HG03432 (cell line): ENCODE data around the gene SOBP.
"Not testable (repeated sequence)": the region's sequence is repeated elsewhere in the genome, so short reads cannot be mapped to it uniquely, and the experiment has no call there.

Experiments used
- ATAC-seq: cut with Tn5 transposase; IDR thresholded peaks from one replicate; pipeline ENCODE4 v1.9.1; 2021; ENCODE audit warnings: mild to moderate bottlenecking, moderate library complexity; ENCODE audit not compliant: unreplicated experiment

Gene SOBP

DNA sequence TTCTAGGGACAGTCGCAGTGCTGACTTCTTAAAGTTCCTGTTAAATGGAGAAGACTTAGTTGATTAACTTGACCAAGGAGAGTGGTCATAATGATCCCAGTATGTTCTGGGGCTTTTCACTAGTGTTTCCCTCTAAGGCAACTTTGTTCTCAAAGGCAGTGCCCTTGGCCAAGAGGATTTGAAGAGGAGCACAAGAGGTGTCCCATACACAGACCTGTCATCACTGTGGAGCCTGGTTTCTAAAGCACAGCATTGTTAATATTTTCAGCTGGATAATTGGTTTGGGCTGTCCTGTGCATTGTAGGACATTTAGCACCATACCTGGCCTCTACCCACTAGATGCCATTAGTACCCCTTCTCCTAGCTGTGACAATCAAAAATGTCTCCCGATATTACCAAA is 30.8 kb downstream of the SOBP start:
- ATAC-seq: not testable (repeated sequence)

DNA sequence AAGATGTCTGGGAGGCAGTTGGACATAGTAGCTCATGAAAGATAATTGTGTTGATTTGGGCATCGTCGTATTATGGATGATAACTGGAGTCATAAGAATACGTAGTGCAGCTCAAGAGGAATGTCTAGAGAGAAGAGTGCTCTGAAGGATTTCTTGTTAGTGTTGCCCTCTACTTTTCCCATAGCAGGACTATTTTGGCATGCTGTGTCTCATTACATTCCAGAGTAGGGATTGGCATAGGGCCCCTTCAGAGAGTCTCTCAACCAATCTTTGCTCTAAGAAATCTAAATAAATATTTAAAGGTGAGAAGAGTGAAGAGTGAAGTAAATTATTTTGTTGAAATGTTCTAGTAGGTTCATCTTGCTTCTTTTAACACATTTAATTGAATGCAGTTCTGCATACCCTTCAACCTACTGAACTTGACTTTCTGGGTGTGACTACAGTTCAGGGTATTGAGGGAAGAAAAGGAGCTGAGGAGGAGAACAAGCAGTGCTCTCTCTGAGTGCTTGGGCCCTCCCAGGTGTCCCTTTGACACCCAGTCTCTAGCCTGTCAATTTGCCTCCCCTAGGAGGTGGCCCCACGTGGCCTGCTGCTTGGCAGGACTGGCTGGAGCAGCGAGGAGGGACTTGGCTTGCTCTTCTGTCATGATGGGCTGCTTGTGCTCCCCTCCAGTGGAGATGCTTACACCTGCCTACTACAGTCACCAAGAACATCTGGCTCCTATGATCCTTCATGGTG is 33.3 kb downstream of the SOBP start:
- no peak for ATAC-seq

DNA sequence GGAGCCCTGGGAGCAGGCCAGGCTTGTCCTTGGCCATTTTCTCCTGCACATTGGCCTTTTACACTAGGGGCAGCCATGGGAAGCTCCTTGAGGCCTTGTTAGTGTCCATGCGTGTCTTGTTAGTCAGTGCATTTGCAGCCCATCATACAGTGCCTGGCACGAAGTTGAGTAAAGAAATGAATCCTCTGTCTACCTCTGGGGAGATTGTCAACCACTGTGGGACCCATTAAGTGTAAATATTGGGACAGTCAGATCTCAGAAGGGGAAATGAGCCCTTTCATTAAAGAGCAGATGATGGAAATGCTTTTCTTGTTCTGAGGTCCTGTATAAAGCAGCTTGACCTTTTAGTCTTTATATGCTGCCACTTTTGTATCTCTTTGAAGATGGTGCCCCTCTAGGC is 33.9 kb downstream of the SOBP start:
- no peak for ATAC-seq

DNA sequence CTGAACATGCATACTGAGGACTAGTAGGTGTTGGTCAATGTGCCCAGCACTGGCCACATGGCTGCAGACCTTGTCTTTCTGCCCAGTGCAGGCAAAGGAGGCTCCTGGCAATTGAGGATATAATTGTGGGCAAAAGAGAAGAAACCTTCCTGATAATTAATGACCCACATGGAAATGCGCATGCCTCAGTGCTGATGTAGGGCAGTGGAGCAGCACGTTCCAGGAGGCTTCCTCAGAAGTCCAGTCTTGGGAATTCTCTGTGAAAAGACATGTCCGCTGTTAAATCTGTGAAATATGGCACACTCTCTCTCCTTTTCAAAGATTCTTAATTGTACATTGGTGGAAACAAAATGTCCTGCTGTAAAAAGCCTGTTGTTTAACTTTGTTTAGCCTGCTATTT is 34.7 kb downstream of the SOBP start:
- ATAC-seq: no peak

DNA sequence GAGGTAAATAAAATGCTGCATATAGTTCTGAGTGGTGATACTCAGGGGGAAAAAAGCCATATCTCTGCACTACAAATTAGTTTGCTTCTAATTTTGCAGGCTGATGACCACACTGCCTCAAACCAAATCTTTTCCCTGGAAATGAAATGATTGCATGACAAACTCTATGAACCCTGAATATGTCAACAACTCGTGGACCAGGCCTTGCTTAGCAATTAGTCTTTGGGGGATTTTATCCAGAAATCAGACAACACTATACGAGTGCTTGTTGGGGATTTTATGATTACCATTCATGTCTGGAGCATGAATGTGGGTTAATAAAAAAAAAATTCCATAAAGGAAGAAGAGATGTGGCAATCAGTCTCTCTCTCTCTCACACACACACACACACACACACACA is 42.0 kb downstream of the SOBP start:
- ATAC-seq: no peak

DNA sequence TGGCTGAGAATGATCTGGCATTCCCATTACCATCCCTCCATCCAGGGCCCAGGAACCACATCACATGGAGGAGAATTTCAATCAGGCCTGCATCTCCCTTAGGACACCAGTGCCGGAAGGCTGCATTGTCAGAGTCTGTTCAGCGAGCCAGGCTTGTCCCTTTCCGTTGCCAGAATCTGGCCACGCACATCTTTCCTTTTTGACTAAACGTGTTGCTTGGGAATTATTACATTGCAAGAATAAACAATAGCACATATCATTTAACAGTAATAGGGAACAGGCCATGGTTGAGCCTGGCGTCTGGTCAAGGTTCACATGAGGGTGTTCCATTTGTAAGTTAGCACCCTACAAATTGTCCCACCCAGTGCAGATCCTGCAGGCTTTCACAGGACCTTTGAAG is 42.8 kb downstream of the SOBP start:
- ATAC-seq: no peak

DNA sequence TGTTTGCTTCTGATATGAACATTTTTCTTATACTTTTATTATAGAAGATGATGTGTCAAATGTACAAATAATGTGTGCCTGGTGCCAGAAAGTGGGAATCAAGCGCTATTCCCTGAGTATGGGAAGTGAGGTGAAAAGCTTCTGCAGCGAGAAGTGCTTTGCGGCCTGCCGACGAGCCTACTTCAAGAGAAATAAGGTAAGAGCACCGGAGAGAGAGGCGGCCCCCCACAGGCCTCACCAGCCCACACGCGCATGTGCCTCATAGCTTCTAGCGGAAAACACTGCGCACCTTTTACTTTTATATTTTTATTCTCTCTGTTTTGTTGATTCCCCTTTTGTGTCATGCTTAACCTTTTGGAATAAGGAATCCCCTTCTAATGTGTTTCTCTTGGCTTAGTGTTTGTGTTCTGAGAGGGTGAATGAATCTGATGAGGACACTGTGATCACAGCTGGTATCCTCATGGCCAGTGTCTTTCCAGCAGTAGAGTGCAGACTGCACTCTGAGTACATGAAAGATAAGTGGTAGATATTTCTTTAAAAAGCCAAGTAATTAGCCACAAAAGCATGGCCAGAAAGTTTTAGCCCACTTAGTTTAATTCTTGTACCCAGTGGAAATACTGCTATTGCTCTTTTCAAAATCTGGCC is 43.6 kb downstream of the SOBP start:
- no peak for ATAC-seq

DNA sequence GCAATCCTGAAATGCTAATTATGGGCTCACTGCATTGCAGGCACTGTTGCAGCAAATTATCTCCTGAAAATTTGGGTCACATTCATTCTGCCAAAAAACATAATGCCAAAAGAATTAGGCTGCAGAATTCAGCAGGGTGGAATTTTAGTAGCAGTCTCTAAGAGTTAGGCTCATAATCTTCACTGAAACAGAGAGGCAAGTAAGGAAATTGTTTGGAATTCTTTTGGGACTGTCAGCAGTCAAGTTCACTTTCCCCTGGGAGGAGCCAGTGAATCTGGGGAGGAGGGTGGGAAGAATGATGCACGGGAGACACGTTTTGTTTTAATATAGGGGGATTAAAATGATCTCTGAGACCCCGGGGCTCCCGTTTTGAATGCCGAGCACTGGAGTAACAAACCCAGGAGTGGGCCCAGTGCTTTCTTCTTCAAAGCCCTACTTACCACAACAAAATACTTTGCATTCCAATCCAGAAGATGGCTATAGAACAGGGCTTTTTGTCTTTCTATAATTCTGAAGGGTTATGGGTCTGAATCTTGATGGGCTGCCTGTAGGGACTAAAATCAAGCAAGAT is 44.7 kb downstream of the SOBP start:
- ATAC-seq: no peak

DNA sequence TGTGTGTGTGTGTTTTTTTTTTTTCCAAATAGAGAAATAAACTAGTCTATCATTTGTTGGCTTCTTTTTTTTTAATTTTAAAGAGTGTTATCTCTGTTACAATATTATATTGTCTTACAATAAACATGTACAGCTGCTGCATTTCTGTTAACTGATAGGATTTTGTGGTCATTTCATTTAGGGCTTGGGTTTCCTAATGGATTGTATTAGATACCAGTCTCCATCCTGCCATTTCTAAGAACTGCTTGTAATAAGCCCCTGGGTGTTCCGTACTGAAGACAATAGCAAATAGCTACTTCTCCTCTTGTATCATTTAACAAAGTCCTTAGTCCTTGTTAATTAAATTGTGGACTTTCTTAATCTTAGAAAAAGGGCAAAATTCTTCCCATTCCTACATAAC is 45.7 kb downstream of the SOBP start:
- ATAC-seq: no peak

DNA sequence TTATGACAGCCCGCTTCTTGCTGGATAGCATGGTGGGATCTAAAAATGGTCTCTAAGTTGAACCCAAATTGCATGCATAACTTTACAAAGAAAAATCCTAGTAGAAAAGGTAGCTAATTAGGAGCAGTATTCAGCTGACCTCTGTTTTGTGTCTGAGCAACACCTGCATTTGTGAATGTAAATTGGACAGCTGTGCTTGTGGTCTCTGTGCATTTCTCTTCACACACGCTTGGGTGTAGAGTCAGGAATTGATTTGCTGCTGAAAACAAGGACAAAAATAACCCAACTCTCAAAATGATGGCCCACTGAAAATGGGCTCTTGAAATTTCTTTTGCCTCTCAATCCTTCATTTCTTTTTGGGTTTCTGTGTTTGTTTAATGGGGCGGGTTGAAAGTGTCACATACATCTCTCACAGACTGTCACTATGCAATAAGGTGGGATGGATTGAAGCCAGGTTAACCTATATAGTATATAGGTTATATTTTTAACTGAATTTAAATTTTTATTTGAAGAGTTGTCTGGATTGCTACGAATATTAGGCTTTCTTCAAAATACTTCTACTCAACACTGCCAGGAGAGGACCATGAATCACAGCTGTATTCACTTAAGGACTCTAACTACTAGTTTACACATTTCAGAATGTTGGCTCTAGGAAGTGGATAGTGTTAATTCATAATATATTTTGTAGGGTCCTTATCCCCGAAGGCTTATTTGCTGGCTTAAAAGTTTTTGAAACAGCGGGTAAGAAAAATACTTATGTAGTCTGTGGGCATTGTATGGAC is 46.5 kb downstream of the SOBP start:
- no peak for ATAC-seq

DNA sequence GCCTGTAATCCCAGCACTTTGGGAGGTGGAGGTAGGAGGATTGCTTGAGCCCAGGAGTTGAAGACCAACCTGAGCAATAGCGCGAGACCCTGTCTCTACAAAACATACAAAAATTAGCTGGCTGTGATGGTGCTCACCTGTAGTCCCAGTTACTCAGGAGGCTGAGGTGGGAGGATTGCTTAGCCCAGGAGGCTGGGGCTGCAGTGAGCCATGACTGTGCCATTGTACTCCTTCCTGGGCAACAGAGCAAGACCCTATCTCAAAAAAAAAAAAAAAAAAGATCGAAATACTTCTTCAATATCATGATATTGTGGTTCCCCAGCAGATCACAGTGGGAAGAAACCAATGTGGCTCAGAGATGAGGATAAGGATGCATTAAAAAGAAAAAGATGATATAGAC is 47.6 kb downstream of the SOBP start:
- no peak for ATAC-seq

DNA sequence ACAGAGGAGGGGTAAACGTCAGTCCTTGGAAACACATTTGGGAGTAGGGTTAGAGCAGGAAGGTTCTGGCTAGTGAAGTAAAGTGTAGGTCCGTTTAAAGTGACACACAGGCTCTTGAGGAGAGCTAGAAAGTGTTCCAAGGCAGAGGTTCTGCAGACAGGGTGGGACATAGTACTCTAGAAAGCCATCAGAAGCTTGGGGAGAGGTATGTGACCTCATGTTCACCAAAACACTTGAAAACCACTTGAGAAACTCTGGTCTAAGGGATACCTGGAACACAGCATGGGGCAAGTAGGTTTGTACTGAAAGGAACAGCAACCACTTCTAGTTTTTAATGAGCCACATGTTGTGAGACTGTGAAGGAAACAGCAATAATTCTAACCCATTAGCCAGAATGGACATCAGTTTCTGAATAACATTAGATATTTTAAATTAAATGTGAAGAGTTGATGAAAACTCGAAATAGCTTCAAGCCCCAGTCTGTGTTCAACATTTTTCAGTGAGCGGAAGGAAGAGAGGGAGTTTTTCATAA is 49.0 kb downstream of the SOBP start:
- no peak for ATAC-seq

DNA sequence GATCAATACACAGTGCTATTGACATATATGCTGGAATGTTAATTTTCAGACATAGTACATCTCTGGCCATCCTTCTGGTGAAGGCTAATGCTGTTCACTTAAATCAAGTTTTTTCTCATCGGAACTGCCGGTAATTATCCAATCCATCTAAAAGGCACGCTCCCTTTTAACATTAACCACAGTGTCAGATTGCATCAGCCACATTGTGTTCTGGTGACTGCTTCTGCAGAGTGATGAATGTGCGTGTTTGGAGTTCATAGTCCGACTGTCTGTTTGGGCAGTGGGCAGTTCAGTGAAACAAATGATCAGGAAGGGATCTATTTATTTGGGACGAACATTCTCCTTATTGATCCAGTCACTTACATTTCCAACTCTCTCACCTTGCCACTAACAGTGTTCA is 49.5 kb downstream of the SOBP start:
- ATAC-seq: no peak

DNA sequence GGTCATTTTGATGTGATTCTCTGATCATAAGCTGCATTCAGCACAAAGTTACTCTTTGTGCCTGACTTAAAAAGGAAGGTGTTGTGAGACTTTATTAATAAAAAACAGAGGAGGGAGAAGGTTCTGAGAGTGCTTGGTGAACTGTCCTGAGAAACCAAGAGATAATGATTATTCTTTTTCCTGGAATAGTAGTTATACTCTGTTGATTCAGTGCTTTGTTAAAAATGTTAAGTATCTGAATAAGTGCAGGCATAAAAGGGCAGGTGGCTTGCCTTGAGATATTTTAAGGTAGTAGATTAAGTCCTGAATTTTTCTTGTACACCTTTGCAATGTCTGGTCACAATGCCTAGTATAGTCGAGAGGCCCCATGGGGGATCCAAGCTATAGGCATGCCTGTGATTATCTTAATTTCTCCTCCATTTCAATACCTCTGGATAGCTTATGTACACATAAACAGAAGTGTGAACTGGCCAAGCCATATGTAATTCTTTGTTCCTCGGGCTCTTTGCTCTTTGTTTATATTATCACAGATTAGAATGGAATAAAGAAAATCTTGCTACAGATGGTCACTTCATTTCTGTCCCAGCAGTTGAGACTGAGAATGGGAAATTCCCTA is 50.0 kb downstream of the SOBP start:
- no peak for ATAC-seq

DNA sequence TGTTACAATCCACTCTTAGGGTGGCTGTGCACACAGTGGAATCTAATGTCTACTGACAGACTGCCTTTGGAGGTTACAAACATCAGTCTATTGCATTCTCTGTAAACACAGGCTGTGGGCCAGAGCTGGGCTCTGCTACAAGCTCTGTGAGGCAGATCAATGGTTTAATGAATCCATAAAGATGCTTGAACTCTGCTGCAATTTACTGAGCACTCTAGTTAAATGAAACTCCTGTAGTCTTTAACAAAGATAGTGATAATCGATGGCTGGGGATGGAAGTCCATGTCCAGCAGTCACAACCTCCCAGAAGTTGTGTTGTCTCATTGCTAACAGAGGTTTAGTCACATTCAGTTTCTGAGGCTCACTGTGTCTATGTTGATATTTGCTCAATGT is 50.5 kb downstream of the SOBP start:
- no peak for ATAC-seq

DNA sequence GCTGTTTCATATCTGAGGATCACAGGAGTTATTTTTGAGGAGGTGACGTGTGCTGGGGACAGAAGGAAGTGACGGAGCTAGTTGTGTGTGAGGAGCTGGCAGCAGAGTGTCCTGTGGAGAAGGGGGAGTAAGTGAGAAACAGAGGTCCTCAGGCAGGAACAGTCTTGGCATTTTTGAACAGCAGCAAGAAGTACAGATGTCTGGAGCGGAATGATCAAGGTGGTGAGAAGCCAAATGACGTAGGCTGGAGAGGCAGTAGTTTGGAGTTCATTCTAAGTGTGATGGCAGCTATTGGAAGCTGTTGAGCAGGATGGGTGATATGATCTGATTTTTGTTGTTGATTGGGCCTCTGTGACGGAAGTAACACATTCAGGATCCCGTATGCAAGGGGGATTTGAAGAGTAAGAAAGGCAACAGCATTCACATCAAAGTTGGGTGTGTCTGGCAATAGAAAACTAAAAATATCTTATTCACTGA is 52.3 kb downstream of the SOBP start:
- ATAC-seq: no peak

DNA sequence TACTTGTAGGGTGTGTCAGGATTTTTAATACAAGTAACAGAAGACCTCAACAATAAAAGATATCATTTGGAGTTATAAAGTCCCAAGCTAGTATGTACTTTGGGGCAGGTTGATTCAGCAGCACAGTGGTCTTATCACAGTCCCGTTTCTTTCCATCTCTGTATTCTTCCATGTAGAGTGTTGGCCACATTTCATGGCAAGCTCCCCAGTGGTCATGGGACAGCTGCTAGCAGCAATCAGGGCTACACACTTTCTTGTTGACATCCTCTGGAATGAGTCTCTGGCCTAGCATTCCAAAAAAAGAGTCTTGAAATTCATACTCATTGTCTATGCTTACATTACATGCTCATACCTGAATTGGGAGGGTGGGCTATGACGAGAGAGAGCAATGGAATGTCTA is 53.2 kb downstream of the SOBP start:
- ATAC-seq: no peak

DNA sequence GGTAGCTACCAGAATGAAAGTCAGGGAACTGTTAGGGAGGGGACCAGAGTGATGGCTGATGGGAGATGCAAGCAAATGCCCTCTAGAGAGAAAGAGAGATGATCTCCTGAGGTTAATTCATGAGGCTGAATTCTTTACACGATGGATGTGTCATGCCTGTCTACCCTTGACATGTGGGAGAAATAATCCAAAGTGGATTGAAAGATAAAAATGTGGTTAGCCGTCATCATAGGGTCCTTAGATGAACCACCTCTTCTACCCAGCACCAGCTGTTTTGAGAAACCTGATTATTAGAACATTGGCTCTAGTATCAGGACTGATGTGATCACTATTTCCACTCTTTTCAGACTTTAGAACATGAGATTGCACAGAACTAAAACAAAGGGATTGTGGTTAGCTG is 53.6 kb downstream of the SOBP start:
- ATAC-seq: no peak

DNA sequence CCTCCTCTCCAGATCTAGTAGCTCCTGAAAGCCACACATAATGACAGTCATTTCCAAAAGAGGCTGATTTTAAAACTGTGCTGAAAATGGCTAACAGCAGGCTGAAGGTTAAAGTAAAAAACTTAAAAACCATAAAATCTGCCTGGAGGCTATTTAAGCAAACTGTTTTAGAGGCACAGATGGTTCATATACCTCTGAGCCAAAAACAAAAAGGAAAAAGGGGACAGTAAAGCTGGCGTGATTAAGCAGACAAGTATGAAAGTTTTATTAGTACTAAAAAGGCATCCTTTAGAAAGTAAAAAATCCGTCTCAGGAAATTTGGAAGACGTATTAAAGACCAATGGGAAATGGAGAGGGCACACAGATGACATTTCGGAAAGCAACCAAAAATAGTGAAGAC is 55.8 kb downstream of the SOBP start:
- no peak for ATAC-seq

DNA sequence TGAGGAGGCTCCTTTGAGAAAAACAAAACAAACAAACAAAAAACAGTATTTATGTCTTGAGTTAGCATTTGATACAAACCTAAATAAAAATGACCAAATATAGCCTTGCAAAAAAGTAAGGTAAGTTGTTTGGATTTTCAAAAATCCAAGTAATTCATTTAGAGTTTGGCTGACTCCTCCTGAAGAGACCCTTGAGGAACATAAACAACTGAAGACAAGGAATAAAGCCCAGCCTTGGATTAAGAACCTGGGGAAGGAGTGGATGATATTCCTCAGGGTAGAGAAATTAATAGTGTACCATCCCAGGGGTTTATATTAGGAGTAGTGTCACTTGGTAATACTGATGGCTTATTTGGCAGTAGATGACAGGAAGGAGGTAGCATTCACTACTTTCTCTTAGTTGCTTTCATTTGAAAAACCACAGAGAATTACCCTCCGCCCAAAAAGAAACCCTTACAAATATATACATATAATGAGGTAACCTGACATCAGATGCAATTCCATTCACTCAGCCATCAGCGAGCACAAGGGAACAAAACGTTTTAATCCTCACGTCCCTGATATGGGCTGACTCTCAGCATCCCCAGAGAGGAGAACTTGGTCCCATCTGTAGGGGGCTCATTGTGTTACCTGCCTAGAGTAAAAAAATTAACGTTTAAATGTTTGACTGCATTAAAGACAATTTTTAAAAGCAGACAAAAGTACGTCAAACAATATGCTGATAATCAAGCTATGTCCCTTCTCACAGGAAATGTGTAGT is 57.0 kb downstream of the SOBP start:
- ATAC-seq: no peak
